Mucosa of stomach (tissue), 1 donor: ENCODE data around the gene RAB1B.

Source experiments
- H3K27me3 ChIP-seq: one replicate; pipeline ENCODE4 v1.7.0; 2013; ENCODE audit warnings: mild to moderate bottlenecking, low read length; ENCODE audit not compliant: control insufficient read depth, insufficient read depth
- H3K36me3 ChIP-seq: one replicate; pipeline ENCODE4 v1.7.0; 2013; ENCODE audit warnings: low read length; ENCODE audit not compliant: control insufficient read depth, insufficient read depth
- H3K4me1 ChIP-seq: one replicate; pipeline ENCODE4 v1.7.0; 2013; ENCODE audit warnings: mild to moderate bottlenecking, low read length; ENCODE audit not compliant: control insufficient read depth, insufficient read depth
- H3K4me3 ChIP-seq: one replicate; pipeline ENCODE4 v1.7.0; 2013; ENCODE audit warnings: low read length
- H3K9ac ChIP-seq: one replicate; pipeline ENCODE4 v1.7.0; 2013; ENCODE audit warnings: mild to moderate bottlenecking, low read length, moderate library complexity
- H3K9me3 ChIP-seq: one replicate; pipeline ENCODE4 v1.7.0; 2013; ENCODE audit warnings: mild to moderate bottlenecking, low read length, moderate library complexity; ENCODE audit not compliant: control insufficient read depth
- donor health status: Pancreatic carcinoma.

Gene RAB1B

DNA sequence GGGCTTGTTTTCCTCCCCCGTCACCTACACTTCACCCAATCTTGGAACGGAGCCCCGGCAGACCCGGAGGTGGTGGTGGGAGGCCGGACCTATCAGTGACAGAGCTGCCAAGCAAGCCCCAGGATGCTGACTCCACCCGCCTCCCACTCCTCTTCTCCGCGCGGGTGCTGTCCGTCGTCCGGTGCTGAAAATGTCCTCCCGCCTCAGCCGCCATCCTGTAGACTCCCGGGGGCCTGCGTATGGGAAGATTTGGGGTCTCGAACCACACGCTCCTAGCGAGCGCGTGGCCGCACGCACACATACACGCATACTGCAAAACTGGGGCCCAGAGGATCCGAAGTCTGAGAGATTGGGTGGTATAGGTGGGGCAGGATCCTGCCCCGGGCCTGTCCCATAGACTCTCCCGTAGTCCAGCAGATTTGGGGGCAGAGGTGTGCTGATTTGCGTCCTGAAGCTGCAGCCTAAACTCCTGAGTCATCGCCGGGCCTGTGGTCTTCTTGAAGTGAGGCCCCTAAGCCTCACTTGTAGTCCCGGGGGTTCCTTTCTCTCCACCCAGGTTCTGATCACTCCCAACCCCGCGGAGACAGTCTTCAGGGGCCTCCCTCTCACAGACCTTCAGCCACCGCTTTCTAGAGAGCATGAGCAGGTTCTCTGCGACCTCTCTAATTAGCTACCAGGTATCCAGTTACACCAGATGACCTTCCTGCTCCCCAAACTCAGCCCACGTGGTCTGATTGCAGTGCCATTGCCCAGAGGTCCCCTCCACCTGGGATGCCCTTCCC, 21.3 kb downstream of the RAB1B start:
- H3K9ac ChIP-seq, result peak overlapping the region; percentile 89
- H3K36me3 ChIP-seq, result peaks cover 5% of the 10 kb centered on the region
- peak overlapping the region; percentile 64 for H3K4me3 ChIP-seq
- H3K4me1 ChIP-seq, result peaks cover 41% of the 10 kb centered on the region
- peaks cover 13% of the 10 kb centered on the region for H3K27me3 ChIP-seq
- no peaks in the 10 kb centered on the region for H3K9me3 ChIP-seq

DNA sequence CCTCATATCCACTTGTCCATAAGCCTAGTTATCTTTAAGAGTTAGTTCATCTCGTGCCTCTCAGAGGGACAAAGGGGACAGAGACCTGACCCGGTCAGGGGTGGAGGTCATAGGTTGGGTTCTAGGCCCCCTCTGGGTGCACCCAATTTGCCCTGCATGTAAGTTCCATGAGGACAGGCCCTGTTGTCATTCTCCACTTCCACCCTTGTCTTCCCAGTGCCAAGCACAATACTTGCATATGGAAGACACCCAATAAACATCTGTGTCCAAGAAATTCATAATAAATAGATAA, 21.8 kb downstream of the RAB1B start:
- Histone ChIP-seq H3K36me3 (no peaks in the 10 kb centered on the region), H3K4me3 (peak overlapping the region; percentile 64), H3K27me3 (peaks cover 13% of the 10 kb centered on the region), H3K9me3 (no peaks in the 10 kb centered on the region), H3K9ac (no peak overlapping the region), H3K4me1 (peaks cover 41% of the 10 kb centered on the region)

DNA sequence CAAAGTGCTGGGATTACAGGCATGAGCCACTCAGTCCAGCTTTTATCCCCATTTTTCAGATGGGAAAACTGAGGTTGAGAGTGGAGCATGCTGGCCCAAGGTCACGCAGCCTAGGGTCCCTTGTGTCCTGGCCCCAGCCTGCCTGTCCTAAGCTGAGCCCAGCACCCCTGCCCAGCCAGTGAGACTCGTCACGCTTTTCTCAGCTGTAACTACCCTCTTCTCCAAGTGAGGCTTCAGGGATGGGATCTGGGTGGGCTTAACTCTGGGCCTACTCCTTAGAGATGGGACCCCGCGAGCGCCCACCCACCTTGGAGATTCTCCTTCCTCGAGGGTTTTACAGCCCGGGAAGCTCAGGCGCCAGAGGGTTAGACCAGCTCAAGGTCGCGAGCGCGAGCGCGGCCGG, 22.9 kb downstream of the RAB1B start:
- Histone ChIP-seq H3K9ac (no peak overlapping the region), H3K4me3 (no peak overlapping the region), H3K36me3 (no peaks in the 10 kb centered on the region), H3K9me3 (no peaks in the 10 kb centered on the region), H3K27me3 (peaks cover 13% of the 10 kb centered on the region), H3K4me1 (peaks cover 41% of the 10 kb centered on the region)

DNA sequence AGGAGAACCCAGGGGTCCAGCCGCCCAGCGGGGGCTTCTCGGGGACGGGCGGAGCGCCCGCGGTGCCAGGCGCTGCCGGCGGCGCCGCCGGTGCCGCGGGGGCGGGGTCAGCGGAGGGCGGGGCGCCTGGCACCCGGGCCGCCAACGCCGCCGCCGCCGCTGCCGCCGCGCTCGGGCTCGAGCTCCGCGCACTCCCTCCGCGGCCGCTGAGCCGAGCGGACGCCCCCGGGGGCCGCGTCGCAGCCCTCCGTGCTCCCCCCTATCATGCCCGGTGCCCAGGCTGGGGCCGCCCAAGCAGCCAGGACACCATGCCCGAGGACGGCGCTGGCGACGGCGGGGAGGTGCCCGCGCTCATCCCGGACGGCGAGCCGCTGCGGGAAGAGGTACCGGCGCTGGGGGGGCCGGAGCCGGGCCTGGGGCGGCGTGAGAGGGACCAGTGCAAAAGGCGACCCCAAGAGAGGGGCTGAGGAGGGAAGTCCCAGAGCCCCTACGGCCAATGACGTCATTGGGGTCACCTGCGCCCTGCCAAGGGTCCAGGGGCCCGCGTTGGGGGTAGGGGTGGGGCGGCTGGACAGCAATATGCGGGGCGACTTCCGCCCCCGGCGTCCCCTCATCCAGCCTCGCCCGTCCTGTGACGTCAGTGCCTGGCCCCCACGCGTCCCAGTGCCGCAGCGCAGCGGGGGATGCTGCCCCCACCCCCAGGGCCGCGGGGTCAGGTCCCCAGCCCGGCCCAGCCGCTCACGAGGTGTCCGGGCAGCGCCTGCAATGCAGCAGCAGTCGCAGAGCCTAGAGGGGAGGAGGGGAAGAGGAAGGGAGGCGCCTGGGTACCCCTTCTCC, 23.5 kb downstream of the RAB1B start, which contains the start of gene TMEM151A:
Gene TMEM151A (plus strand): TSS at position 189 of the 837 bp plus-strand sequence. CDS start 120 bp downstream, at position 309.
- Histone ChIP-seq H3K36me3 (no peaks in the 10 kb centered on the region), H3K9me3 (no peaks in the 10 kb centered on the region), H3K4me3 (no peak within 1 kb of the TSS), H3K4me1 (peaks cover 40% of the 10 kb centered on the region), H3K27me3 (peaks cover 13% of the 10 kb centered on the region), H3K9ac (peak within 1 kb of the TSS; percentile 26)

DNA sequence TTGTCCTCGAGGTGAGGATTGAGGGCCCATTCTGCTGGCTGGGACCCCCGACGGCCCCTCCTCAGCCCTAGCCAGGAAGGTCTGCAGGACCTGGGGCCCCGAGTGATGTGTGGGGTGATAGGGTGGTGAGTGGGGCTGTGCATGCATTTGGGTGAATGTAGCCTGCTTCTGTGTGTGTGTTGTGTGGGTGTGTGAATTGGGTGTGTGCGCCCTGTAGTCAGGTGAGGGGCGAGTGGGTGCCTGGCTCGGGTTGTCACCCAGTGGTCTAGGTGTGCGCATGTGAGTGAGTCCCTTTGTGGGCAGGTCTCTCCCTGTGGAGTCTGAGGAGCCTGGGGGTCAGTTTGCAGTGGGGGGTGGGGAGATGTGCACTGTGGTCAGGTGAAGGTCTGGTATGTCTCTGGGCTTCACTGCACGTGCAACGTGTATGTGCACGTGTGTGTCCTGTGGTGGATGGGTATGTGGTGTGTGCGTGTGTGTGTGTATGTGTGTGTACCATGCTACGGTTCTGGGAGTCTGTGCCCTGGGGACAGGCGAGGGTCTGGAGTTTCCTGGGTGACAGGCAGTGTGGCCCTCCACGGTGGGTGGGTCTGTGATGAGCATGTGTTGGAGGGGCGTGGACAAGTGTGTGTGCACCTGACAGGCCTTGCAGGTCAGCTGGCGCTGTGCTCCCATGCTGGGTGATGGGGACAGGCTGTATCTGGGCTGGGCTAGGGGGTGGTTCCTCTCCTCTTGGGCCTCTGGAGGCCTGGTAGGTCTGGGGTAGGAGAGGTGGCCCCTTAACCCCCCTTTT, 24.3 kb downstream of the RAB1B start:
- Histone ChIP-seq H3K9me3 (no peaks in the 10 kb centered on the region), H3K27me3 (peaks cover 13% of the 10 kb centered on the region), H3K36me3 (no peaks in the 10 kb centered on the region), H3K4me1 (peaks cover 32% of the 10 kb centered on the region), H3K4me3 (no peak overlapping the region), H3K9ac (peak overlapping the region; percentile 26)

DNA sequence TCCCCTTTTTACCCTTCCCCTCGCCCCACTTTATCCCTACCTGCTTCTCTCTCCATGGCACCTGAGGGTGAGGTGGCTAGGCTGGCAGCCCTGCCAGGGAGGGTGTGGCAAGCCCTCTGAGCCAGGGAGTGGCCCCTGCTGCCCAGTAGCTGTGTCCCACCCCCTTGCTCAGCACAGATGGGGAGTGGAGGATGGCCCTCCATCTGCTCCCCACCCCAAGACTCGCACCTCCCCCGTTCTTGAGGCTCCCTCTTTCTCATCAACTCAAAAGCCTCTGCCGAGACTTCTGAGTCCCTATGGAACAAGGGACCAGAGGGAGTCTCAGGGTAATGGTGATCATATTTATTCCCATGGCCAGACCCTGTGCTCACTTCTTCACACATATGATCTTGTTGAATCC, 24.9 kb downstream of the RAB1B start:
- no peak overlapping the region for H3K9ac ChIP-seq
- H3K4me3 ChIP-seq, result no peak overlapping the region
- H3K36me3 ChIP-seq, result no peaks in the 10 kb centered on the region
- peaks cover 26% of the 10 kb centered on the region for H3K4me1 ChIP-seq
- H3K27me3 ChIP-seq, result peaks cover 13% of the 10 kb centered on the region
- no peaks in the 10 kb centered on the region for H3K9me3 ChIP-seq

DNA sequence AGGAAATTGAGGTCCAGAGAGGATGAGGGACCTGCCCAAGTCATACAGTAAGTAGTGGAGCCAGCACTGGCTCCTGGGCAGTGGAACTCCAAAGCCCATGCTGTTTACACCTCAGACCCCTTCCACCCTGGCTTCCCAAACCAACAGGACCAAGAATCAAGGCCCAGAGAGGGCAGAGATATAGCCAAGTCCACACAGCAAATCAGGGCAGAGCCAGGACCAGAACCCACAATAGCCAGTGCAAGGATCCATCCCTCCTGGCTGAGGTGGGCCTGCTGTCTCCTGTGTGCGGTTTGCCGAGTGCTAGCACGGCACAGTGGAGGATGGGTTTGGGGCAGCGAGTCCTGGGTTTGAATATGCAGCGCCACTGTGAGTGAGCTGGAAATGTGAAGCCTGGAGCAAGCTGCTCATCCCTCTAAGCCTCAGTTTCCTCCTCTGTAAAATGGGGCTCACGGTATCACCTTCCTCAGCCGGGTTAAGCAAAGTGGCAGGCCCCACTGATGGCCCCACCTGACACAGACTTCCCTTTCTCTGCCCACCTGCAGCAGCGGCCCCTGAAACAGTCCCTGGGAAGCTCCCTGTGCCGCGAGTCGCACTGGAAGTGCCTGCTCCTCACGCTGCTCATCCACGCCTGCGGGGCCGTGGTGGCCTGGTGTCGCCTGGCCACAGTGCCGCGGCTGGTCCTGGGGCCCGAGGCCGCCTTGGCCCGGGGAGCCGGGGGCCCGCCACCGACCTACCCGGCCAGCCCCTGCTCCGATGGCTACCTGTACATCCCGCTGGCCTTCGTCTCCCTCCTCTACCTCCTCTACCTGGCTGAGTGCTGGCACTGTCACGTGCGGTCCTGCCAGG, 25.6 kb downstream of the RAB1B start:
- H3K4me1 ChIP-seq, result peaks cover 26% of the 10 kb centered on the region
- no peak overlapping the region for H3K4me3 ChIP-seq
- H3K36me3 ChIP-seq, result no peaks in the 10 kb centered on the region
- H3K9me3 ChIP-seq, result no peaks in the 10 kb centered on the region
- peaks cover 13% of the 10 kb centered on the region for H3K27me3 ChIP-seq
- no peak overlapping the region for H3K9ac ChIP-seq

DNA sequence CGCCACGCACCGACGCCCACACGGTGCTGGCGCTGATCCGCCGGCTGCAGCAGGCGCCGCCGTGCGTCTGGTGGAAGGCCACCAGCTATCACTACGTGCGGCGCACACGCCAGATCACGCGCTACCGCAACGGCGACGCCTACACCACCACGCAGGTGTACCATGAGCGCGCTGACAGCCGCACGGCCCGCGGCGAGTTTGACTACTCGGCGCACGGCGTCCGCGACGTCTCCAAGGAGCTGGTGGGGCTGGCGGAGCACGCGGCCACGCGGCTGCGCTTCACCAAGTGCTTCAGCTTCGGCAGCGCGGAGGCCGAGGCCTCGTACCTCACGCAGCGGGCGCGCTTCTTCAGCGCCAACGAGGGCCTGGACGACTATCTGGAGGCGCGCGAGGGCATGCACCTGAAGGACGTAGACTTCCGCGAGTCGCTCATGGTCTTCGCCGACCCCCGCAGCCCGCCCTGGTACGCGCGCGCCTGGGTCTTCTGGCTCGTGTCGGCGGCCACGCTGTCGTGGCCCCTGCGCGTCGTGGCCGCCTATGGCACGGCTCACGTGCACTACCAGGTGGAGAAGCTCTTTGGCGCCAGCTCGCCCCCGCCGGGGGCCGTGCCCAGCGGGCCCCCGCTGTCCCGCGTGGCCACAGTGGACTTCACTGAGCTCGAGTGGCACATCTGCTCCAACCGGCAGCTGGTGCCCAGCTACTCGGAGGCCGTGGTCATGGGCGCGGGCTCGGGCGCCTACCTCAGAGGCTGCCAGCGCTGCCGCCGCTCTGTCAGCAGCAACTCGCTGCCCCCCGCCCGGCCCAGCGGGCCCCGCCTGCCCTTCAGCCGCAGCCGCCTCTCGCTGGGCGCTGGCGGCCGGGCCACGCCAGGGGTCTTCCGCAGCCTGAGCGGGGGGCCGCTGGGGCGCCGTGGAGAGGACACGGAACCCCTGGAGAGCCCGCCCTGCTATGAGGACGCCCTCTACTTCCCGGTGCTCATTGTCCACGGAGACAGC, 26.5 kb downstream of the RAB1B start:
- no peaks in the 10 kb centered on the region for H3K9me3 ChIP-seq
- peaks cover 21% of the 10 kb centered on the region for H3K4me1 ChIP-seq
- H3K27me3 ChIP-seq, result peaks cover 13% of the 10 kb centered on the region
- no peak overlapping the region for H3K9ac ChIP-seq
- no peak overlapping the region for H3K4me3 ChIP-seq
- no peaks in the 10 kb centered on the region for H3K36me3 ChIP-seq

DNA sequence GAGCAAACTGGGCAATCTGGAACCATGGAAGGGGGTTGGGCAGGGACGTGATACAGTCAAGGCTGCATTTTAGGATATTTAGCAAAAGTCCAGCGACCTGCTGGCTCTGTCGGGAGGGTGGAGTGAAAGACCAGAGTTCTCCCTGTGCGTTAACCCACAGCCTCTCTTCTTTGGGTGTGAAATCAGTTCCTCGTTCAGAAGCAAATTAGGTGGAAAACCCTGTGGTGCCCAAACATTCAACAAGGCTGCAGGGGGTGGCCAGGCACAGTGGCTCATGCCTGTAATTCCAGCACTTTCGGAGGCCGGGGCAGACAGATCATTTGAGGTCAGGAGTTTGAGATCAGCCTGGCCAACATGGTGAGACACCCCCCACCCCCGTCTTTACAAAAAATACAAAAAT, 29.2 kb downstream of the RAB1B start:
- H3K9ac ChIP-seq, result no peak overlapping the region
- H3K4me1 ChIP-seq, result peaks cover 8% of the 10 kb centered on the region
- H3K36me3 ChIP-seq, result no peaks in the 10 kb centered on the region
- no peaks in the 10 kb centered on the region for H3K9me3 ChIP-seq
- no peak overlapping the region for H3K4me3 ChIP-seq
- H3K27me3 ChIP-seq, result peaks cover 6% of the 10 kb centered on the region

DNA sequence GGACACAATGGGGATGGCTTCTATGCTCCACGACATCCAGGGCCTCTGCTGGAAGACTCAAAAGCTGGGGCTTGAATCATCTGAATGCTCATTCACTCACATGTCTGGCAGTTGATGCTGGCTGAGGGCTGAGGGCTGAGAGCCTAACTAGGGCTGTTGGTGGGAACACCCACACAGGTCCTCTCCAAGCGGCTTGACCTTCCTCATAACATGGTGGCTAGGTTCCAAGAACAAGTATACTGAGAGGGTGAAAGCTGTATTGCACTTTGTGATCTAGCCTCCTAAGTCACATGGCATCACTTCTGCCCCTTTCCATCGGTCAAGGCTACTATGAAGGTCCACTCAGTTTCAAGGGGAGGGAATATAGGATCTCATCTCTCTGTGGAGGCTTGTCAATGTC, 30.7 kb downstream of the RAB1B start:
- Histone ChIP-seq H3K4me3 (no peak overlapping the region), H3K9ac (no peak overlapping the region), H3K36me3 (no peaks in the 10 kb centered on the region), H3K9me3 (no peaks in the 10 kb centered on the region), H3K4me1 (no peaks in the 10 kb centered on the region), H3K27me3 (no peaks in the 10 kb centered on the region)
